CD4-positive, alpha-beta memory T cell (primary cell): ENCODE results near the gene GDF3. TPM values are rescaled to one million over a fixed set of nuclear protein-coding genes. Genes with fewer than 3 reads are reported as not detected.

ENCODE experiments used
- CTCF ChIA-PET: fragments of 350-600 bp; sonication (Branson Sonifier 250); formaldehyde crosslinking; loops from one replicate; lab custom pipeline; 2021; ENCODE audit warnings: inconsistent platforms; ENCODE audit not compliant: partially characterized antibody; lab: Charles Lee
- POLR2A ChIA-PET: fragments of 350-600 bp; sonication (Branson Sonifier 250); formaldehyde crosslinking; loops from one replicate; lab custom pipeline; 2021; ENCODE audit not compliant: partially characterized antibody; lab: Charles Lee
- DNase-seq, 5 donors: peaks; one replicate each; pipeline versions ENCODE4 v3.0.0 to v3.0.0-alpha.2; 2020 to 2022; ENCODE audit warnings: mixed read lengths in 1 of 5
- H3K27ac ChIP-seq: one replicate; pipeline ENCODE4 v1.7.0; 2013; ENCODE audit warnings: low read depth, low read length
- H3K27me3 ChIP-seq: 2 replicates; pipeline ENCODE4 v1.7.0; 2013; ENCODE audit warnings: mild to moderate bottlenecking, low read length, moderate library complexity; ENCODE audit not compliant: insufficient read depth
- H3K36me3 ChIP-seq: 2 replicates; pipeline ENCODE4 v1.7.0; 2013; ENCODE audit warnings: mild to moderate bottlenecking, low read length, moderate library complexity; ENCODE audit not compliant: insufficient read depth
- H3K4me1 ChIP-seq: 2 replicates; pipeline ENCODE4 v1.7.0; 2013; ENCODE audit warnings: mild to moderate bottlenecking, low read length, moderate library complexity; ENCODE audit not compliant: insufficient read depth
- H3K4me3 ChIP-seq, 2 donors: one replicate each; pipeline ENCODE4 v1.7.0; 2013; ENCODE audit warnings: low read length in 2 of 2, mild to moderate bottlenecking in 1 of 2
- H3K9me3 ChIP-seq, 2 donors: one replicate each; pipeline ENCODE4 v1.7.0; 2013; ENCODE audit warnings: low read length in 2 of 2, control low read depth in 1 of 2; ENCODE audit not compliant: control insufficient read depth in 1 of 2
- H3K27ac Mint-ChIP-seq, 7 donors: one replicate each; pipeline ENCODE4 v1.8.0; 2020 to 2021; ENCODE audit warnings: mixed read lengths in 7 of 7, mild to moderate bottlenecking in 6 of 7, inconsistent platforms in 3 of 7, moderate library complexity in 3 of 7
- H3K27me3 Mint-ChIP-seq, 2 donors: one replicate each; pipeline ENCODE4 v1.8.0; 2020 to 2021; ENCODE audit warnings: mixed read lengths in 2 of 2
- H3K36me3 Mint-ChIP-seq, 2 donors: one replicate each; pipeline ENCODE4 v1.8.0; 2020 to 2021; ENCODE audit warnings: mixed read lengths in 2 of 2, inconsistent platforms in 1 of 2, mild to moderate bottlenecking in 1 of 2
- H3K4me1 Mint-ChIP-seq, 4 donors: one replicate each; pipeline ENCODE4 v1.8.0; 2020 to 2021; ENCODE audit warnings: mixed read lengths in 4 of 4, mild to moderate bottlenecking in 1 of 4
- H3K4me3 Mint-ChIP-seq, 8 donors: one replicate each; pipeline ENCODE4 v1.8.0; 2020 to 2021; ENCODE audit warnings: mixed read lengths in 8 of 8, mild to moderate bottlenecking in 7 of 8, moderate library complexity in 6 of 8, inconsistent platforms in 3 of 8
- H3K9me3 Mint-ChIP-seq, 8 donors: one replicate each; pipeline ENCODE4 v1.8.0; 2020 to 2021; ENCODE audit warnings: mixed read lengths in 8 of 8, mild to moderate bottlenecking in 5 of 8, inconsistent platforms in 3 of 8, moderate library complexity in 1 of 8
- intact Hi-C: fragments of 100-400 bp; cut with micrococcal nuclease; formaldehyde crosslinking; loops from one replicate; pipeline ENCODE4 v1.15.1; 2023
- polyA plus RNA-seq, 2 donors: library from polyadenylated mRNA; unstranded; fragments of 300-500 nt; fragmentation: Illumina TruSeq; gene quantifications; one replicate each; pipeline ENCODE4 v1.2.3, GENCODE V29; 2021
- total RNA-seq, 2 experiments: library from RNA; stranded (reverse); gene quantifications; one replicate each; pipeline ENCODE4 v1.2.3, GENCODE V29; 2021

The GDF3 gene
- total and polyA plus RNA-seq, 4 experiments from 2014 or later = not detected

DNA sequence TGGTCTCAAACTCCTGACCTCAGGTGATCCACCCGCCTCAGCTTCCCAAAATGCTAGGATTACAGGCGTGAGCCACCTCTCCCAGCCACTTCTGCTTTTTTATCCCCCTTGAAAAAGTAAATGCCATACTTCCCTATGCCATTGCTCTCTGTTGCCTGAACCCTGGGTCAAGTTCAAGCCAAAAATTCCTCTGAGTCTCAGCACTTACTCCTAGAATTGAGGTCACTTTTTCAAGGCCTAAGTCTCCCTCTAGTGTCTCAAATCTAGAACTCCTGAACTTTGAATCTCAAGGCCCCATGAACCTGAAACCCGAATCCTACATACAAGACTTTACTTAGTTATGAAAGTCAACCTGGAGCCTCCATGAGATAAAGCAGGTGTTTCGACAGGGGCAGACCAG, 28.4 kb downstream of the GDF3 start:
- ChIA-PET CTCF (no interaction called here), POLR2A (no interaction called here)
- H3K27me3 ChIP-seq = no peaks in the 10 kb centered on the region
- Mint-ChIP-seq H3K27ac (no peak overlapping the region), H3K27me3 (no peaks in the 10 kb centered on the region), H3K4me1 (peaks cover 0 to 1% (median 0%) of the 10 kb centered on the region in 4 donors), H3K4me3 (no peak overlapping the region), H3K36me3 (no peaks in the 10 kb centered on the region), H3K9me3 (peaks cover 0 to 2% (median 0%) of the 10 kb centered on the region in 8 donors)
- no peak overlapping the region for H3K27ac ChIP-seq
- intact Hi-C loops = no loop called here
- no peaks in the 10 kb centered on the region for H3K9me3 ChIP-seq
- no peaks in the 10 kb centered on the region for H3K36me3 ChIP-seq
- no peak for DNase-seq
- H3K4me3 ChIP-seq = no peak overlapping the region
- H3K4me1 ChIP-seq = no peaks in the 10 kb centered on the region

DNA sequence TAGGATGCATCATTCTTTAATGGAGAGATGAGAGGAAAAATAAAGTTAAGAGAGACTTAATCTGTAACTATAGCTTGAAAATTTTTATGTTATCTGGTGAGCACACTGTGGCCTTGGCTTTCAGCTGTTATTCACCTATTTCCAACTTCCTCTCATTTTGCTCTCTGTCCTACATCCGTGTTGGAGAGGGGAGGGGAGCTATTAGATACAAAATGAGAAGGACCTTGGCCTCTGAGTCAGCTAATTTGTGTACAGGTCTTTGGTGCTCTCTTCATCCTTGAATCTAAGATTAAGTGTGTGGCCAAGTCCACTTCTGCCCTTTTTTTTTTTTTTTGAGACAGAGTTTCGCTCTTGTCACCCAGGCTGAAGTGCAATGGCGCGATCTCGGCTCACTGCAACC, 29.0 kb downstream of the GDF3 start:
- ChIA-PET CTCF (no interaction called here), POLR2A (no interaction called here)
- Histone ChIP-seq H3K36me3 (no peaks in the 10 kb centered on the region), H3K4me3 (no peak overlapping the region), H3K4me1 (no peaks in the 10 kb centered on the region), H3K27me3 (no peaks in the 10 kb centered on the region), H3K9me3 (no peaks in the 10 kb centered on the region), H3K27ac (no peak overlapping the region)
- no peak overlapping the region for H3K4me3 Mint-ChIP-seq
- peaks cover 0 to 2% (median 0%) of the 10 kb centered on the region in 8 donors for H3K9me3 Mint-ChIP-seq
- no peak for DNase-seq
- H3K27me3 Mint-ChIP-seq = no peaks in the 10 kb centered on the region
- H3K27ac Mint-ChIP-seq = peak overlapping the region in 1 of 7 donors; percentile 15
- H3K36me3 Mint-ChIP-seq = no peaks in the 10 kb centered on the region
- intact Hi-C loops = no loop called here
- peaks cover 0 to 1% (median 0%) of the 10 kb centered on the region in 4 donors for H3K4me1 Mint-ChIP-seq

DNA sequence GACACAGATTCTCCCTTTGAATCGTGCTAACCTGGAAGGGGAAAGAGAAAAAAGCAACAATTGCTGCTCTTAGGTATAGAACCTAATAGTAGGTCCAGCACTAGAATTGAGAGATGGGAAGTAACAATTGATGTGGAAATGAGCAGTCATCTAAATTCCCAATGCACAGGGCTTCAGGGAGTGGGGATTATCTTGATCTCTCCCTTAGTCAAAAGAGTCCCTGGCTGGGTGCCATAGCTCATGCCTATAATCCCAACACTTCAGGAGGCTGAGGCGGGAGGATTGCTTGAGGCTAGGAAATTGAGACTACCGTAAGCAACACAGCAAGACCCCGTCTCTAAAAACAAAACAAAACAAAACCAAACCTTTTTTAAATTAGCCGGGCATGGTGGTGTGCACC, 33.8 kb downstream of the GDF3 start:
- Mint-ChIP-seq H3K27ac (no peak overlapping the region), H3K4me1 (no peaks in the 10 kb centered on the region), H3K36me3 (no peaks in the 10 kb centered on the region), H3K4me3 (no peak overlapping the region), H3K27me3 (no peaks in the 10 kb centered on the region), H3K9me3 (peaks cover 0 to 2% (median 0%) of the 10 kb centered on the region in 8 donors)
- no peak for DNase-seq
- no peaks in the 10 kb centered on the region for H3K27me3 ChIP-seq
- CTCF ChIA-PET = no interaction called here
- intact Hi-C loops = no loop called here
- POLR2A ChIA-PET = no interaction called here
- H3K4me1 ChIP-seq = no peaks in the 10 kb centered on the region
- no peaks in the 10 kb centered on the region for H3K9me3 ChIP-seq
- H3K4me3 ChIP-seq = no peak overlapping the region
- no peaks in the 10 kb centered on the region for H3K36me3 ChIP-seq
- no peak overlapping the region for H3K27ac ChIP-seq

DNA sequence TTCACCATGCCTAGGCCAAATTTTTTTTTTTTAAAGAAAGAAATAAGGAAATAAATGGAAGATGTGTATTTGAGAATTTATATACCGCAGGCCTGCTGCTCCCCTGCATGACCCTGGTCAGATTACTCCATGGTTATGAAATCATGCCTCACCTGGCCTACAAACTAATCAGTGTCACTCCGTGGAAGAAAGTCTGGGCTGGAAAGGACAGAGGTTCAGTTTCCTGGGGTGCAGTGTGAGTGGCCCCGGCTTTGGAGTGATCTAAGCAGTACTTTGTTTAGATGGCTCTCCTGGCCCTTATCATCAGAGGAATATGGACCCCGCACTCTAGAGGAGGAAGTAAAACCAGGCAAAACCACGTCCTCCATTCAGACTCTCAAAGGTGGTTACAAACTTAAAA, 39.5 kb downstream of the GDF3 start:
- Mint-ChIP-seq H3K27me3 (peaks cover 1 to 10% of the 10 kb centered on the region in 2 donors), H3K4me1 (no peaks in the 10 kb centered on the region), H3K4me3 (no peak overlapping the region), H3K36me3 (no peaks in the 10 kb centered on the region), H3K9me3 (no peaks in the 10 kb centered on the region), H3K27ac (no peak overlapping the region)
- Histone ChIP-seq H3K4me3 (no peak overlapping the region), H3K4me1 (no peaks in the 10 kb centered on the region), H3K27me3 (no peaks in the 10 kb centered on the region), H3K36me3 (no peaks in the 10 kb centered on the region), H3K9me3 (no peaks in the 10 kb centered on the region), H3K27ac (no peak overlapping the region)
- ChIA-PET POLR2A (no interaction called here), CTCF (interaction anchor here (1.4 kb wide), 1 partner anchor 9 kb away, joined by 3 read pairs; no protein-coding TSS in a partner anchor)
- intact Hi-C loops = no loop called here
- DNase-seq = no peak

DNA sequence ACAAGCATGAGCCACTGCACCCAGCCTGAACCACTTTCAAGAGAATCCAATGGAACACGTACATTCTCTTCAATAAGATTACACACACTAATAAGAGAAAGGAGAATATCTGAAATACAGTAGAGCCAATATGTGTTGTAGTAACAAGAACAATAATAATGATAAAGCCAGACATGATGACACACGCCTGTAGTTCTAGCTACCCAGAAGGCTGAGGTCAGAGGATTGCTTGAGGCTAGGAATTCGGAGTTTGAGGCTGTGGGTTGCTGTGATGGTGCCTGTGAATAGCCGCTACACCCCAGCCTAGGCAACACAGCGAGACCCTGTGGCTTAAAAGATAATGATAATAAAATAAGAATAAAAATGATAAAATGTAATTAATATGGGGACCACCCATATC, 45.5 kb downstream of the GDF3 start:
- Mint-ChIP-seq H3K4me1 (no peaks in the 10 kb centered on the region), H3K36me3 (no peaks in the 10 kb centered on the region), H3K9me3 (no peaks in the 10 kb centered on the region), H3K27me3 (peaks cover 0 to 7% of the 10 kb centered on the region in 2 donors), H3K27ac (no peak overlapping the region), H3K4me3 (no peak overlapping the region)
- ChIA-PET POLR2A (no interaction called here), CTCF (interaction anchor here (2.5 kb wide), 1 partner anchor 10 kb away, joined by 16 read pairs; no protein-coding TSS in a partner anchor)
- Histone ChIP-seq H3K27me3 (no peaks in the 10 kb centered on the region), H3K36me3 (no peaks in the 10 kb centered on the region), H3K9me3 (no peaks in the 10 kb centered on the region), H3K27ac (no peak overlapping the region), H3K4me1 (no peaks in the 10 kb centered on the region), H3K4me3 (no peak overlapping the region)
- no peak for DNase-seq
- intact Hi-C loops = no loop called here

DNA sequence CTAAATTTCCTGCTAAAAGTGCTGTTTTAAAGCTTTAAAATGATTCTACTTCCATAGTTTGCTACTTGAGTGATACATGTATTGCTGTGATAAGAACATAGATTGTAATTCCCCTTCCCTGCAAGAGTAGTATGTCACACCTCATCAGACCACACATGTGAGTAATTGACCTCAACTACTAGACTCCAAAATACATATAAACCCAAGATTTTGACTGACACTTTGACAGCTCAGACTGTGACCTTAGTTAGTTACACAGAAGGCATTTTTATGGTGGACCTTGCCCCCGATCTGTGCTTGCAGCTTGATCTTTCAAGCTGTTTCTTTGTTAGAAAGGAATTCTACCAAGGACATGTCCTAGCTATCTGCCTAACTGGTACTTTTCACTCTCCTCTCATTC, 48.5 kb downstream of the GDF3 start:
- Histone ChIP-seq H3K36me3 (no peaks in the 10 kb centered on the region), H3K27me3 (no peaks in the 10 kb centered on the region), H3K9me3 (no peaks in the 10 kb centered on the region), H3K4me1 (no peaks in the 10 kb centered on the region), H3K4me3 (no peak overlapping the region), H3K27ac (no peak overlapping the region)
- Mint-ChIP-seq H3K4me3 (no peak overlapping the region), H3K4me1 (peaks cover 0 to 3% (median 0%) of the 10 kb centered on the region in 4 donors), H3K36me3 (no peaks in the 10 kb centered on the region), H3K9me3 (no peaks in the 10 kb centered on the region), H3K27me3 (peaks cover 0 to 1% of the 10 kb centered on the region in 2 donors), H3K27ac (no peak overlapping the region)
- intact Hi-C loops = no loop called here
- ChIA-PET CTCF (interaction anchor here (1.0 to 2.9 kb wide), 10 partner anchors 8 to 426 kb away, joined by 3 to 8 read pairs (median 4); no protein-coding TSS in a partner anchor), POLR2A (no interaction called here)
- DNase-seq = no peak

DNA sequence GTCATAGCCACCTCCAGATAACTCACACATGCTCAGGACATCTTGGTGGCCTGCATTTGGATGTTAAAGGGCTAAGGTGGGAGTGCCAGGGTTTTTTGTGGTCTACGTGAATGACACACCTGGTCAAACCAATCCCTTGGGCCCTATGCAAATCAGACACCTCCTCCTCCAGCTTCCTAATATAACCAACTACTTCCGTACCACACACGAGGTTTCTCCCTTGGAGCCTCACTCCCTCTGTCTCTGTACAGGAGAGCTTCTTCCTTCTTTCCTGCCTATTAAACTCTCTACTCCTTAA, 49.4 kb downstream of the GDF3 start:
- peaks cover 2 to 9% (median 4%) of the 10 kb centered on the region in 4 donors for H3K4me1 Mint-ChIP-seq
- ChIA-PET CTCF (interaction anchor here (1.0 to 2.9 kb wide), 3 partner anchors 11 to 61 kb away, joined by 3 to 6 read pairs (median 4); no protein-coding TSS in a partner anchor), POLR2A (no interaction called here)
- no peaks in the 10 kb centered on the region for H3K9me3 ChIP-seq
- H3K4me3 ChIP-seq = no peak overlapping the region
- peaks cover 6% of the 10 kb centered on the region for H3K4me1 ChIP-seq
- DNase-seq = no peak
- H3K27ac Mint-ChIP-seq = no peak overlapping the region
- peaks cover 0 to 1% of the 10 kb centered on the region in 2 donors for H3K27me3 Mint-ChIP-seq
- no peaks in the 10 kb centered on the region for H3K36me3 Mint-ChIP-seq
- intact Hi-C loops = no loop called here
- no peaks in the 10 kb centered on the region for H3K9me3 Mint-ChIP-seq
- H3K27ac ChIP-seq = no peak overlapping the region
- H3K27me3 ChIP-seq = no peaks in the 10 kb centered on the region
- H3K36me3 ChIP-seq = no peaks in the 10 kb centered on the region
- no peak overlapping the region for H3K4me3 Mint-ChIP-seq
